H9 (cell line): ENCODE measurements around the gene SP2. TPM values are rescaled to one million over a fixed set of nuclear protein-coding genes. Genes with fewer than 3 reads are reported as not detected.

Experiments used
- DNase-seq: peaks from one replicate; pipeline ENCODE4 v3.0.0-alpha.2; 2017
- H2AFZ ChIP-seq: one replicate; pipeline ENCODE4 v1.6.1; 2013; ENCODE audit warnings: mild to moderate bottlenecking, low read length, control low read depth, moderate library complexity
- H2AK5ac ChIP-seq: 2 replicates; pipeline ENCODE4 v1.6.1; 2013; ENCODE audit warnings: low read length, control low read depth, mixed read lengths; ENCODE audit not compliant: insufficient read length
- H2BK120ac ChIP-seq: one replicate; pipeline ENCODE4 v1.6.1; 2013; ENCODE audit warnings: low read depth, mild to moderate bottlenecking, low read length, control low read depth, inconsistent platforms; ENCODE audit not compliant: poor library complexity, severe bottlenecking
- H2BK12ac ChIP-seq: 2 replicates; pipeline ENCODE4 v1.6.1; 2013; ENCODE audit warnings: low read length, control low read depth, mixed read lengths, low read depth; ENCODE audit not compliant: insufficient read length
- H2BK15ac ChIP-seq: 2 replicates; pipeline ENCODE4 v1.6.1; 2013; ENCODE audit warnings: low read depth, low read length, control low read depth
- H2BK20ac ChIP-seq: one replicate; pipeline ENCODE4 v1.6.1; 2013; ENCODE audit warnings: low read depth, mild to moderate bottlenecking, low read length, control low read depth, inconsistent platforms; ENCODE audit not compliant: poor library complexity, severe bottlenecking
- H2BK5ac ChIP-seq: 2 replicates; pipeline ENCODE4 v1.6.1; 2013; ENCODE audit warnings: low read length, control low read depth, mixed read lengths; ENCODE audit not compliant: insufficient read length
- H3K14ac ChIP-seq: 2 replicates; pipeline ENCODE4 v1.6.1; 2013; ENCODE audit warnings: low read length, control low read depth; ENCODE audit not compliant: insufficient read depth
- H3K18ac ChIP-seq: 2 replicates; pipeline ENCODE4 v1.6.1; 2013; ENCODE audit warnings: low read depth, mild to moderate bottlenecking, mixed read lengths, low read length, control low read depth; ENCODE audit not compliant: insufficient read length
- H3K23ac ChIP-seq: 2 replicates; pipeline ENCODE4 v1.6.1; 2013; ENCODE audit warnings: low read length, control low read depth, mixed read lengths, low read depth; ENCODE audit not compliant: insufficient read length
- H3K23me2 ChIP-seq: 2 replicates; pipeline ENCODE4 v1.6.1; 2013; ENCODE audit warnings: low read depth, mild to moderate bottlenecking, mixed read lengths, low read length, control low read depth; ENCODE audit not compliant: insufficient read length, poor library complexity, severe bottlenecking
- H3K27ac ChIP-seq: 2 replicates; pipeline ENCODE4 v1.5.1; 2013; ENCODE audit warnings: low read length, control low read depth, mixed read lengths, low read depth; ENCODE audit not compliant: insufficient read length
- H3K27me3 ChIP-seq: 2 replicates; pipeline ENCODE4 v1.6.1; 2013; ENCODE audit warnings: low read length, control low read depth, inconsistent platforms; ENCODE audit not compliant: insufficient read depth
- H3K4ac ChIP-seq: 2 replicates; pipeline ENCODE4 v1.6.1; 2013; ENCODE audit warnings: low read depth, mild to moderate bottlenecking, control low read depth, inconsistent platforms, low read length, moderate library complexity
- H3K4me1 ChIP-seq: 2 replicates; pipeline ENCODE4 v1.6.1; 2013; ENCODE audit warnings: low read length, control low read depth, inconsistent platforms; ENCODE audit not compliant: insufficient read depth
- H3K4me2 ChIP-seq: 2 replicates; pipeline ENCODE4 v1.6.1; 2013; ENCODE audit warnings: low read length, control low read depth, mixed read lengths; ENCODE audit not compliant: insufficient read length, insufficient read depth
- H3K56ac ChIP-seq: 2 replicates; pipeline ENCODE4 v1.6.1; 2013; ENCODE audit warnings: low read depth, mild to moderate bottlenecking, mixed read lengths, low read length, control low read depth; ENCODE audit not compliant: insufficient read length
- H3K79me1 ChIP-seq: 2 replicates; pipeline ENCODE4 v1.6.1; 2013; ENCODE audit warnings: low read depth, mild to moderate bottlenecking, moderate library complexity, low read length, control low read depth, inconsistent platforms; ENCODE audit not compliant: insufficient read depth, poor library complexity, severe bottlenecking
- H3K79me2 ChIP-seq: 2 replicates; pipeline ENCODE4 v1.6.1; 2013; ENCODE audit warnings: low read length, control low read depth, inconsistent platforms; ENCODE audit not compliant: insufficient read depth
- H3K9ac ChIP-seq: 2 replicates; pipeline ENCODE4 v1.6.1; 2013; ENCODE audit warnings: low read length, control low read depth, mixed read lengths; ENCODE audit not compliant: insufficient read length; ENCODE audit errors: extremely low read depth
- H3K9me3 ChIP-seq: one replicate; pipeline ENCODE4 v1.6.1; 2013; ENCODE audit warnings: low read depth, low read length, inconsistent platforms; ENCODE audit not compliant: control insufficient read depth
- H3T11ph ChIP-seq: one replicate; pipeline ENCODE4 v1.6.1; 2013; ENCODE audit warnings: mild to moderate bottlenecking, low read length, control low read depth, inconsistent platforms
- H4K20me1 ChIP-seq: one replicate; pipeline ENCODE4 v1.6.1; 2013; ENCODE audit not compliant: control insufficient read depth, insufficient read length, insufficient read depth
- H4K5ac ChIP-seq: 2 replicates; pipeline ENCODE4 v1.6.1; 2013; ENCODE audit warnings: low read depth, mild to moderate bottlenecking, mixed read lengths, low read length, control low read depth; ENCODE audit not compliant: insufficient read length
- H4K8ac ChIP-seq: replicated peaks from 2 replicates; pipeline ENCODE4 v1.6.1; 2013; ENCODE audit warnings: low read length, control low read depth, mixed read lengths, low read depth; ENCODE audit not compliant: insufficient read length
- H4K91ac ChIP-seq: 2 replicates; pipeline ENCODE4 v1.6.1; 2013; ENCODE audit warnings: low read depth, mild to moderate bottlenecking, moderate library complexity, mixed read lengths, low read length, control low read depth; ENCODE audit not compliant: insufficient read length
- H3K27ac Mint-ChIP-seq, 3 experiments: 2 replicates in 2 of 3; 3 replicates in 1 of 3; pipeline ENCODE4 v1.8.0; 2020 to 2021; ENCODE audit warnings: mixed read lengths in 3 of 3, mild to moderate bottlenecking in 1 of 3, moderate library complexity in 1 of 3
- H3K27me3 Mint-ChIP-seq: 2 replicates; pipeline ENCODE4 v1.8.0; 2021; ENCODE audit warnings: low read depth, mild to moderate bottlenecking, moderate library complexity, mixed read lengths
- H3K36me3 Mint-ChIP-seq, 3 experiments: 2 replicates in 2 of 3; 3 replicates in 1 of 3; pipeline ENCODE4 v1.8.0; 2020 to 2021; ENCODE audit warnings: low read depth in 3 of 3, mixed read lengths in 3 of 3; ENCODE audit not compliant: insufficient read depth in 1 of 3
- H3K4me1 Mint-ChIP-seq, 2 experiments: 2 replicates each; pipeline ENCODE4 v1.8.0; 2020; ENCODE audit warnings: mixed read lengths in 2 of 2
- H3K4me3 Mint-ChIP-seq, 2 experiments: 2 replicates in 1 of 2; 3 replicates in 1 of 2; pipeline ENCODE4 v1.8.0; 2020 to 2021; ENCODE audit warnings: mild to moderate bottlenecking in 2 of 2, mixed read lengths in 2 of 2, moderate library complexity in 1 of 2
- H3K9me3 Mint-ChIP-seq, 2 experiments: 2 replicates in 1 of 2; 3 replicates in 1 of 2; pipeline ENCODE4 v1.8.0; 2020; ENCODE audit warnings: mild to moderate bottlenecking in 2 of 2, mixed read lengths in 2 of 2, moderate library complexity in 1 of 2
- WGBS: extraction: QIAGEN DNeasy Blood & Tissue Kit; methylation state at CpG from one replicate; pipeline ENCODE4 v1.1.7; 2013; ENCODE audit warnings: missing lambda C conversion rate, low lambda C conversion rate, mixed read lengths; ENCODE audit not compliant: insufficient read length; ENCODE audit errors: extremely low coverage; 5-methylcytosine and 5-hydroxymethylcytosine counted together
- total RNA-seq: library from RNA; stranded (reverse); gene quantifications from 2 replicates; pipeline ENCODE4 v1.2.1, GENCODE V29; 2021
- TF ChIP-seq, protein P1 (sequence below): fragments of 200-600 bp; sonication (generic); conservative IDR thresholded peaks from 3 replicates; pipeline ENCODE4 v1.8.0; 2021; ENCODE audit warnings: antibody characterized with exemption, mild to moderate bottlenecking

SP2 gene
- total RNA-seq, 1 experiment from 2014 or later: 19.3 TPM

- no peak overlapping the region for H2BK120ac ChIP-seq
- Mint-ChIP-seq H3K4me3 (peak overlapping the region; percentile 2 to 61; a peak in 4 of 5 replicates), H3K27me3 (no peaks in the 10 kb centered on the region), H3K36me3 (peaks cover 0 to 13% (median 12%) of the 10 kb centered on the region in 3 experiments; a peak in 5 of 7 replicates), H3K4me1 (peaks cover 45% of the 10 kb centered on the region in 2 experiments), H3K27ac (peak overlapping the region in 2 of 3 experiments; percentile 19 to 20; a peak in 4 of 7 replicates), H3K9me3 (no peaks in the 10 kb centered on the region)
- no peaks in the 10 kb centered on the region for H3K9me3 ChIP-seq
- peak overlapping the region; percentile 36 for H3K4me2 ChIP-seq
- H3T11ph ChIP-seq: no peak overlapping the region
- no peak overlapping the region for H2BK20ac ChIP-seq
- no peak overlapping the region for H2BK5ac ChIP-seq
- no peaks in the 10 kb centered on the region for H3K23me2 ChIP-seq
- H2AFZ ChIP-seq: no peak overlapping the region
- H3K9ac ChIP-seq: no peak overlapping the region
- no peak overlapping the region for H4K8ac ChIP-seq
- peaks cover 6% of the 10 kb centered on the region; the same call in 1 of the 2 replicates for H3K4me1 ChIP-seq
- H2BK12ac ChIP-seq: no peak overlapping the region
- H3K27me3 ChIP-seq: no peaks in the 10 kb centered on the region
- WGBS: no CpG with 5 or more reads among the region's 4 CpGs
- H3K4ac ChIP-seq: no peak overlapping the region
- no peak overlapping the region for H3K27ac ChIP-seq
- TF ChIP-seq, protein P1, sequence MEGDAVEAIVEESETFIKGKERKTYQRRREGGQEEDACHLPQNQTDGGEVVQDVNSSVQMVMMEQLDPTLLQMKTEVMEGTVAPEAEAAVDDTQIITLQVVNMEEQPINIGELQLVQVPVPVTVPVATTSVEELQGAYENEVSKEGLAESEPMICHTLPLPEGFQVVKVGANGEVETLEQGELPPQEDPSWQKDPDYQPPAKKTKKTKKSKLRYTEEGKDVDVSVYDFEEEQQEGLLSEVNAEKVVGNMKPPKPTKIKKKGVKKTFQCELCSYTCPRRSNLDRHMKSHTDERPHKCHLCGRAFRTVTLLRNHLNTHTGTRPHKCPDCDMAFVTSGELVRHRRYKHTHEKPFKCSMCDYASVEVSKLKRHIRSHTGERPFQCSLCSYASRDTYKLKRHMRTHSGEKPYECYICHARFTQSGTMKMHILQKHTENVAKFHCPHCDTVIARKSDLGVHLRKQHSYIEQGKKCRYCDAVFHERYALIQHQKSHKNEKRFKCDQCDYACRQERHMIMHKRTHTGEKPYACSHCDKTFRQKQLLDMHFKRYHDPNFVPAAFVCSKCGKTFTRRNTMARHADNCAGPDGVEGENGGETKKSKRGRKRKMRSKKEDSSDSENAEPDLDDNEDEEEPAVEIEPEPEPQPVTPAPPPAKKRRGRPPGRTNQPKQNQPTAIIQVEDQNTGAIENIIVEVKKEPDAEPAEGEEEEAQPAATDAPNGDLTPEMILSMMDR: no peak
- no peak overlapping the region for H3K23ac ChIP-seq
- H3K79me2 ChIP-seq: no peaks in the 10 kb centered on the region
- no peaks in the 10 kb centered on the region for H3K79me1 ChIP-seq
- no peak overlapping the region for H3K18ac ChIP-seq
- no peak overlapping the region for H2AK5ac ChIP-seq
- no peak overlapping the region for H2BK15ac ChIP-seq
- H4K5ac ChIP-seq: no peak overlapping the region
- H3K56ac ChIP-seq: no peak overlapping the region
- peak; percentile 82 for DNase-seq
- H3K14ac ChIP-seq: no peak overlapping the region
- H4K91ac ChIP-seq: no peak overlapping the region
- H4K20me1 ChIP-seq: no peaks in the 10 kb centered on the region
Measured at GRCh38 chr17:47902039-47902744, 6.2 kb downstream of the SP2 start.
